Measurements from ENCODE around the gene DOCK8. TPM values are rescaled to one million over a fixed set of nuclear protein-coding genes. Genes with fewer than 3 reads are reported as not detected.

DOCK8 gene
- total RNA-seq, 1 experiment from 2014 or later = 0.37 TPM

DNA sequence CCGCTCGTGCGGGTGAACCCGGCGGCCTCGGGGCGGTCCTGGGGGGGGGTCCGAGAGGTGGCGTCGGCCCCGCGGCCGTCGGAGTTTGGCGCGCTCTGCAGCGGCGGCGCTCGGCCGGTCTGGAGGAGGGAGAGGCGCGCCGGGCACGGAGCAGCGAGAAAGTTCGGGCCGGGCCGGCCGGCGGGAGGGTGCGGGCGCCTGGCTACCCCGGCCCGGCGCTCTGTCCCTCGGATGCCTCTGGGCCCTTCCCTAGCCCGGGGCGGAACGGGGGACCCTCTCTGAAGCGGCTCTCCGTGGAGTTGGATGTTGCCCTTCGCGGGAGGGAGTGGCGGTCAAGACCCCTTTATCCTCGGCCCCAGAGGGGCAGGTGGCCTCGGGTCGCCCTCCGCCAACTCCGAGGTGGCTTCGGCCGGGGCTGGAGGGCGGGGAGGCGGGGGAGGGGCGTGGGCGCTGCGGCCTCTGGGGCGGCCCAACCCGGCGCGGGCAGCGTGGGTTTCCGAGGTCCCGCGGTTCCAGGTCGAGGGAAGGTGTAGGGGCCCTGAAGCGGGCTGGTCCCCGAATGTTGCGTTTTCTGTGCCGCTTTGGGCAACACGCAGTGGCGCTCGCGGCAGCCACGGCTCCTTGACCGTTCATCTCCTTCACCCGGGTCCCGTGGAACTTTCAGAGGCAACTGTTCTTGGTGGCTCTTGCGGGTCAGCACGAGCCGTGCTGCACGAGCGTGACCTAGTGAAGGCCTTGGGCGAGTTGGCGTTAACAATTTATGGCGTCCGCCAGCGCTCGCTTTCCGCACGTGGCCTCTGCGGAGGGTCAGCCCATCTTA, 290.5 kb downstream of the DOCK8 start:
- Histone ChIP-seq H3K4me3 (replicated peaks in 1 of 2; ENCODE audit: low read depth in 1 of 2, low read length in 2 of 2) (peak overlapping the region; percentile 62 to 72), H3K4me2 (ENCODE audit: low read length) (peak overlapping the region; percentile 93), H3K27ac (ENCODE audit: low read depth, low read length) (peak overlapping the region; percentile 74), H3K9ac (ENCODE audit: low read length) (peak overlapping the region; percentile 74), H3K4me1 (ENCODE audit: control insufficient read depth in 1 of 2, insufficient read depth in 2 of 2, low read length in 2 of 2) (peaks cover 13 to 17% of the 10 kb centered on the region in 2 experiments), H3K9me3 (ENCODE audit: control insufficient read depth in 1 of 2, insufficient read depth in 1 of 2, low read depth in 1 of 2, low read length in 2 of 2) (no peaks in the 10 kb centered on the region), H2AFZ (ENCODE audit: low read depth, low read length, poor library complexity, severe bottlenecking) (no peak overlapping the region), H3K79me2 (ENCODE audit: insufficient read depth, low read length) (peaks cover 28% of the 10 kb centered on the region; the same call in 1 of the 2 replicates), H3K36me3 (ENCODE audit: control insufficient read depth in 1 of 2, insufficient read depth in 2 of 2, low read length in 2 of 2) (no peaks in the 10 kb centered on the region), H4K20me1 (ENCODE audit: insufficient read depth) (no peaks in the 10 kb centered on the region), H3K27me3 (ENCODE audit: insufficient read depth, low read length) (no peaks in the 10 kb centered on the region), H3K9me2 (ENCODE audit: insufficient read depth) (no peaks in the 10 kb centered on the region)
- ChIA-PET POLR2A (no interaction called here), CTCF (no interaction called here), RAD21 (ENCODE audit: low non-redundant PET in 1 of 2, low total read pairs in 2 of 2, uncharacterized antibody in 2 of 2, unreplicated experiment in 2 of 2) (interaction anchor here in 1 of 2 experiments (0.6 kb wide), 1 partner anchor 1383 kb away, joined by 3 read pairs; no protein-coding TSS in a partner anchor)
- ATAC-seq (peak; percentile 46), DNase-seq (ENCODE audit: low read depth, low spot score) (no peak)
- BruUV-seq (replicated peaks) = no TSS peak
- intact Hi-C loops (cut with micrococcal nuclease) = no loop called here
- no peak for TF ChIP-seq YY1 (IDR thresholded peaks at IDR 0.05; ENCODE audit: extremely low read depth, insufficient replicate concordance, low read depth, low read length)
- peak; percentile 51 for TF ChIP-seq ZFX (IDR thresholded peaks at IDR 0.05)
- TF ChIP-seq POLR2AphosphoS5 (IDR thresholded peaks at IDR 0.05; ENCODE audit: low read depth, low read length) = 0 out of 2 replicates have a peak, but pooled peaks have one; percentile 7
- TF ChIP-seq MAX (IDR thresholded peaks at IDR 0.05) = peak; percentile 75; the same call in 1 of the 2 replicates
- no peak for TF ChIP-seq EZH2phosphoT487 (IDR thresholded peaks at IDR 0.05; ENCODE audit: borderline replicate concordance)

- ChIA-PET POLR2A (no interaction called here), CTCF (no interaction called here), RAD21 (ENCODE audit: low non-redundant PET in 1 of 2, low total read pairs in 2 of 2, uncharacterized antibody in 2 of 2, unreplicated experiment in 2 of 2) (no interaction called here)
- H3K79me2 ChIP-seq (ENCODE audit: insufficient read depth, low read length) = peaks cover 29% of the 10 kb centered on the region; the same call in 1 of the 2 replicates
- peak overlapping the region; percentile 62 to 72 for H3K4me3 ChIP-seq (replicated peaks in 1 of 2; ENCODE audit: low read depth in 1 of 2, low read length in 2 of 2)
- no peaks in the 10 kb centered on the region for H3K27me3 ChIP-seq (ENCODE audit: insufficient read depth, low read length)
- H3K9ac ChIP-seq (ENCODE audit: low read length) = peak overlapping the region; percentile 74
- H3K9me2 ChIP-seq (ENCODE audit: insufficient read depth) = no peaks in the 10 kb centered on the region
- intact Hi-C loops (cut with micrococcal nuclease) = no loop called here
- ATAC-seq = no peak
- no peaks in the 10 kb centered on the region for H3K36me3 ChIP-seq (ENCODE audit: control insufficient read depth in 1 of 2, insufficient read depth in 2 of 2, low read length in 2 of 2)
- H2AFZ ChIP-seq (ENCODE audit: low read depth, low read length, poor library complexity, severe bottlenecking) = no peak overlapping the region
- H3K4me2 ChIP-seq (ENCODE audit: low read length) = peak overlapping the region; percentile 93
- H3K9me3 ChIP-seq (ENCODE audit: control insufficient read depth in 1 of 2, insufficient read depth in 1 of 2, low read depth in 1 of 2, low read length in 2 of 2) = no peaks in the 10 kb centered on the region
- H3K4me1 ChIP-seq (ENCODE audit: control insufficient read depth in 1 of 2, insufficient read depth in 2 of 2, low read length in 2 of 2) = peaks cover 13 to 17% of the 10 kb centered on the region in 2 experiments
- no TSS peak for BruUV-seq (replicated peaks)
- H3K27ac ChIP-seq (ENCODE audit: low read depth, low read length) = no peak overlapping the region
- H4K20me1 ChIP-seq (ENCODE audit: insufficient read depth) = no peaks in the 10 kb centered on the region
- no peak for DNase-seq (ENCODE audit: low read depth, low spot score)
- TF ChIP-seq YY1 (IDR thresholded peaks at IDR 0.05; ENCODE audit: extremely low read depth, insufficient replicate concordance, low read depth, low read length) (no peak), SRF (IDR thresholded peaks at IDR 0.05; ENCODE audit: low read depth) (no peak), JUND (IDR thresholded peaks at IDR 0.05) (no peak), ZNF274 (IDR thresholded peaks at IDR 0.05; ENCODE audit: low read depth, low read length) (no peak), ZBTB33 (IDR thresholded peaks at IDR 0.05; ENCODE audit: extremely low read depth, insufficient replicate concordance, low read length) (no peak), ZFX (IDR thresholded peaks at IDR 0.05) (no peak), MAX (IDR thresholded peaks at IDR 0.05) (no peak), TCF7L2 (IDR thresholded peaks at IDR 0.05; ENCODE audit: borderline replicate concordance, extremely low read depth, insufficient read depth, insufficient read length) (no peak), EGR1 (IDR thresholded peaks at IDR 0.05; ENCODE audit: low read depth) (no peak), ELF1 (IDR thresholded peaks at IDR 0.05; ENCODE audit: borderline replicate concordance, low read depth) (no peak), POLR2A (IDR thresholded peaks at IDR 0.05; ENCODE audit: borderline replicate concordance, extremely low read depth, insufficient read depth, insufficient read length) (no peak), EZH2phosphoT487 (IDR thresholded peaks at IDR 0.05; ENCODE audit: borderline replicate concordance) (no peak), CBX3 (IDR thresholded peaks at IDR 0.05; ENCODE audit: low read depth) (no peak), FOSL1 (IDR thresholded peaks at IDR 0.05; ENCODE audit: low read depth) (no peak), EZH2 (IDR thresholded peaks at IDR 0.05) (no peak), SP1 (IDR thresholded peaks at IDR 0.05; ENCODE audit: low read depth) (no peak)
Observed at GRCh38 chr9:505741-506059, 291.0 kb downstream of the DOCK8 start.

Data from HCT116 (cell line).